OCI-M2 (cell line): ENCODE measurements around the gene MYH3.
A peak's percentile ranks its signal among the peaks of the same experiment; 100 is the strongest.
"Not testable (repeated sequence)": the region's sequence is repeated elsewhere in the genome, so short reads cannot be mapped to it uniquely, and the experiment has no call there.

ENCODE experiments used
- DNase-seq: peaks from one replicate; lab custom pipeline; 2025; ENCODE audit not compliant: unreplicated experiment; lab: John Stamatoyannopoulos, UW

The MYH3 gene

DNA sequence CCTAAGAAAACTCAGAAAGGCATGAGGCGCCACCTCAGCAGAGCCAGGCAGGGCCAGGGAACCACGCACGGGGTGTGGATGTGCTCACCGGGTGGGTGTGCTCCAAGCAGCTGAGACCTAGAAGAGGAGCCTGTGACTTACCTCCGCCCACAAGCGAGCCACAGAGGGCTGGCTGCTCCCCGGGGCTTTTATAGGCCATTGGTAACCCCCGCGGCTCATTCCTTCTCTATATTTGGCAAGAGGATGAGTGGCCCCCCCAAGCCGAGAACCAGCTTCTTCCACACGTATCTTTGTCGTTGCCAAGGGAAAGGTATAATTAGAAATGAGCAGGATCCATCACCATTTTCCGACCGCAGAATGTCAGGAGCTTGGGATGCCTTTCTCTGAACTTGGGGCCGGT, at the start of gene MYH3:
TSS of gene MYH3 (minus strand) at position 162 of the 400 bp plus-strand sequence. CDS start 2,245 bp downstream, outside the sequence.
- no peak for DNase-seq

- no peak for DNase-seq
Observed at GRCh38 chr17:10705727-10706126, 48.6 kb upstream of the MYH3 start.

- DNase-seq = no peak
Observed at GRCh38 chr17:10702574-10702973, 45.5 kb upstream of the MYH3 start.

- DNase-seq = no peak
Observed at GRCh38 chr17:10699856-10700255, 42.7 kb upstream of the MYH3 start.

- no peak for DNase-seq
Observed at GRCh38 chr17:10698096-10698818, 41.1 kb upstream of the MYH3 start.

DNA sequence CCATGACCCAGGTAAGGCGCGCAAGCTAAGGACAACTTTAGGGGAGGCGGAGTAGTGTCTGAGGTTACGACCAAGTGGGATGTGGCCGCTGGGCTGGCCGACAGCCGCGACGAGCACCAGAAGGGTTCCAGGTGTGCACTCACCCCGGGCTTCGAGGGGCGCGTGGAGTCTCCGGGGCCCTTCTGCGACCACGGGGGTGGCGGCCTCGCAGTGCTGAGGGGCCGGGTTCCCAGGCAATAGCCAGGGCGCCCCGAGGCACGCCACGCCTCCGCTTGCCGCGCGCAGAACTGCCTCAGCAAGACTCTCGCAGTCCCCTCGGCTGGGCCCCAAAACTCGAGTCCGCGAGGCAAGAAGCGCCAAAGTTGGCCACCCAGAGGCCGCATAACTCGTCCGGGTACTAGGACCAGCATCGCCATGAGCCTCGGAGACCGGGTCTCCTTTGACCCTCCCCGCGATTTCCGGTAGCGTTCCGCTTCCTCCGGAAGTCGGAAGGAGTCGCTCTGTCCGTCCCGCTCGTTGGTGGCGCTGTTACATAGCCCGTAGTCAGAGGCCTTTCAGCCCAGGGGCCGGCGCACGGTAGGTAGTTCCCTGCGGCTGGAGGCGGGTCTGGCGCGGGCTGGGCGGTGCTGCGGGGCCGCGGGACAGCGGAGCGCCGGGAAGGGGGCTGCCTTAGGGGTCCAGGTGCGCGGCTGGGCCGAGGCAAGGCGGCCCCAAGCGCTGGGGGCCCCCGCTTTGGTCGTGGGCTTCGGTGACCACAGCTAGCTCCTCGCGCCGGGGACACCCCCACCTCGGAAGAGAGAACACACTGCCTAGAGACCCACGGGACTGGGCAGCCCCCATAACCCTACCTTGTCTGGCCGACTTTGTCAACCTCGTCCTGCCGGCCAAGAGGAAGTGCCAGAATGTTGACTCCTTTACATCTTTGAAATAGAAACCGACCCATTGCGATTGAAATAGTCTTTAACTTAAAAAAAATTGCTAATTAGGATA, 40.3 kb upstream of the MYH3 start, which contains the start of the genes ADPRM and SCO1:
TSS of gene ADPRM (plus strand) at position 503 of the 990 bp plus-strand sequence. CDS start 7,333 bp downstream, outside the sequence.
TSS of gene SCO1 (minus strand) at position 442 of the 990 bp plus-strand sequence. CDS start at position 416, 26 bp downstream.
- peak; percentile 31 for DNase-seq

GRCh38 chr17:10695875-10696407, 38.8 kb upstream of the MYH3 start:
- not testable (repeated sequence) for DNase-seq

GRCh38 chr17:10687499-10687898, 30.4 kb upstream of the MYH3 start:
- no peak for DNase-seq

- no peak for DNase-seq
Observed at GRCh38 chr17:10683853-10684252, 26.7 kb upstream of the MYH3 start.

- no peak for DNase-seq
Observed at GRCh38 chr17:10681866-10682446, 24.8 kb upstream of the MYH3 start.

- no peak for DNase-seq
Observed at GRCh38 chr17:10674704-10675103, 17.6 kb upstream of the MYH3 start.

- no peak for DNase-seq
Observed at GRCh38 chr17:10673312-10673711, 16.2 kb upstream of the MYH3 start.

DNA sequence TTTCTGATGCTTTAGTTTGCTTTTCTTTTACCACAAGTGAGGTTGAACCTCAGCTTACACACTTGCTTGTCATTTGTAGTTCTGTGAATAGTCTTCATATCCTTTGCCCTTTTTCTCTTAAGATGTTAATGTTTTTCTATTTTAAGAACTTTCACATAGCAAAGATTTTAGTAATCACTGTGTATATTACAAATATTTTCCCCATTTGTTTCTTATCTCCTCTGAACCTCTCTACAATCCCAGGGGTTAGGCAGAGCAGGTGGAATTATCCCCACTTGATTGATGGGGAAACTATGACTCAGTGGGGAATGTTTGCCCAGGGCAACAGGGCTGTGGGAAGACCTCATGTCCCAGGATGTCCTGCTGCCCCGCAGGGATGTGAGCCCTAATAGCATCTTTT, 11.7 kb upstream of the MYH3 start:
- no peak for DNase-seq

- no peak for DNase-seq
Observed at GRCh38 chr17:10666906-10667305, 9.8 kb upstream of the MYH3 start.

GRCh38 chr17:10664571-10664970, 7.5 kb upstream of the MYH3 start:
- no peak for DNase-seq

- no peak for DNase-seq
Observed at GRCh38 chr17:10663231-10663630, 6.1 kb upstream of the MYH3 start.

- DNase-seq = no peak
Observed at GRCh38 chr17:10661437-10661836, 4.3 kb upstream of the MYH3 start.

GRCh38 chr17:10657879-10658278, 770 bp upstream of the MYH3 start:
- no peak for DNase-seq

GRCh38 chr17:10653987-10654386, 3.1 kb downstream of the MYH3 start:
- no peak for DNase-seq

- DNase-seq = no peak
Observed at GRCh38 chr17:10652984-10653659, 4.0 kb downstream of the MYH3 start.
